ENCODE results near the gene TP53RK. TPM values are rescaled to one million over a fixed set of nuclear protein-coding genes. Genes with fewer than 3 reads are reported as not detected.

The TP53RK gene
- total and polyA plus RNA-seq, 4 donors: 4.7 to 12.8 (median 6.8) TPM

DNA sequence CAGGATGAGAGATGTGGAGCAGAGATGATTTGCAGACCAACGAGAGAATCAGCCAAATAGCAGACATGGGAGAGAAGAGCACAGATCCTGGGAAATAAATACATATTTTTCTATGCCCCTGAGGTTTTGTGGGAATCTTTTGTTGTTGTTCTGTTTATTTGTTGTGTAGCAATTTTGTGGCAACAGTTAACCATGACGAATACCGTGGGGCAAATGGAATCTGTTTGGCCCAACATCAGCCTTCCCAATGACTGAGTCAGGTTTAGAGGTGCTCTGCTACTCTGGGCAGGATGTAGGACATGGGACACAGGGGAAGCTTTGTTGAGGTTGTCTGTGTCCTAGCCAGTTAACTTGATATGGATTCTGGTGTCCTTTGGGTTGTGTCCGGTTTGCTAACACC, 12.3 kb upstream of the TP53RK start:
- Histone ChIP-seq H3K27me3 (ENCODE audit: control insufficient read depth in 4 of 4, insufficient read depth in 4 of 4, low read length in 3 of 4) (no peaks in the 10 kb centered on the region), H3K4me3 (ENCODE audit: low read depth in 1 of 3, low read length in 3 of 3) (no peak overlapping the region), H3K9me3 (ENCODE audit: control insufficient read depth in 4 of 4, low read length in 3 of 4) (no peaks in the 10 kb centered on the region), H3K27ac (ENCODE audit: low read depth in 1 of 2, low read length in 2 of 2) (no peak overlapping the region), H3K9ac (ENCODE audit: low read depth in 1 of 2, low read length in 2 of 2) (no peak overlapping the region), H3K36me3 (ENCODE audit: control insufficient read depth in 4 of 4, insufficient read depth in 3 of 4, low read depth in 1 of 4, low read length in 3 of 4) (no peaks in the 10 kb centered on the region), H3K4me1 (ENCODE audit: control insufficient read depth in 4 of 4, insufficient read depth in 4 of 4, low read length in 3 of 4) (peaks cover 3 to 43% (median 7%) of the 10 kb centered on the region in 4 donors)
- WGBS: 74% methylated on average over 4 of the region's 4 CpGs
- TF ChIP-seq SP1 (IDR thresholded peaks at IDR 0.05) (no peak), GABPA (IDR thresholded peaks at IDR 0.05 in 1 of 2, conservative IDR thresholded peaks at IDR 0.05 in 1 of 2) (no peak), JUND (IDR thresholded peaks at IDR 0.05) (no peak), MAX (IDR thresholded peaks at IDR 0.05) (no peak), EGR1 (IDR thresholded peaks at IDR 0.05; ENCODE audit: low read depth in 2 of 2) (no peak), TAF1 (conservative IDR thresholded peaks at IDR 0.05) (no peak), YY1 (IDR thresholded peaks at IDR 0.05) (no peak), HNF4G (IDR thresholded peaks at IDR 0.05) (no peak), FOXA2 (IDR thresholded peaks at IDR 0.05) (no peak), HNF4A (conservative IDR thresholded peaks at IDR 0.05) (no peak), FOXA1 (IDR thresholded peaks at IDR 0.05) (no peak), RAD21 (IDR thresholded peaks at IDR 0.05) (no peak), RXRA (IDR thresholded peaks at IDR 0.05) (no peak), NR2F2 (IDR thresholded peaks at IDR 0.05) (no peak)
- TF ChIP-seq, protein P1, sequence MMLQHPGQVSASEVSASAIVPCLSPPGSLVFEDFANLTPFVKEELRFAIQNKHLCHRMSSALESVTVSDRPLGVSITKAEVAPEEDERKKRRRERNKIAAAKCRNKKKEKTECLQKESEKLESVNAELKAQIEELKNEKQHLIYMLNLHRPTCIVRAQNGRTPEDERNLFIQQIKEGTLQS (IDR thresholded peaks at IDR 0.05): no peak
- TF ChIP-seq, protein P2, sequence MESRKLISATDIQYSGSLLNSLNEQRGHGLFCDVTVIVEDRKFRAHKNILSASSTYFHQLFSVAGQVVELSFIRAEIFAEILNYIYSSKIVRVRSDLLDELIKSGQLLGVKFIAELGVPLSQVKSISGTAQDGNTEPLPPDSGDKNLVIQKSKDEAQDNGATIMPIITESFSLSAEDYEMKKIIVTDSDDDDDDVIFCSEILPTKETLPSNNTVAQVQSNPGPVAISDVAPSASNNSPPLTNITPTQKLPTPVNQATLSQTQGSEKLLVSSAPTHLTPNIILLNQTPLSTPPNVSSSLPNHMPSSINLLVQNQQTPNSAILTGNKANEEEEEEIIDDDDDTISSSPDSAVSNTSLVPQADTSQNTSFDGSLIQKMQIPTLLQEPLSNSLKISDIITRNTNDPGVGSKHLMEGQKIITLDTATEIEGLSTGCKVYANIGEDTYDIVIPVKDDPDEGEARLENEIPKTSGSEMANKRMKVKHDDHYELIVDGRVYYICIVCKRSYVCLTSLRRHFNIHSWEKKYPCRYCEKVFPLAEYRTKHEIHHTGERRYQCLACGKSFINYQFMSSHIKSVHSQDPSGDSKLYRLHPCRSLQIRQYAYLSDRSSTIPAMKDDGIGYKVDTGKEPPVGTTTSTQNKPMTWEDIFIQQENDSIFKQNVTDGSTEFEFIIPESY (IDR thresholded peaks at IDR 0.05): no peak
- TF ChIP-seq, protein P3, sequence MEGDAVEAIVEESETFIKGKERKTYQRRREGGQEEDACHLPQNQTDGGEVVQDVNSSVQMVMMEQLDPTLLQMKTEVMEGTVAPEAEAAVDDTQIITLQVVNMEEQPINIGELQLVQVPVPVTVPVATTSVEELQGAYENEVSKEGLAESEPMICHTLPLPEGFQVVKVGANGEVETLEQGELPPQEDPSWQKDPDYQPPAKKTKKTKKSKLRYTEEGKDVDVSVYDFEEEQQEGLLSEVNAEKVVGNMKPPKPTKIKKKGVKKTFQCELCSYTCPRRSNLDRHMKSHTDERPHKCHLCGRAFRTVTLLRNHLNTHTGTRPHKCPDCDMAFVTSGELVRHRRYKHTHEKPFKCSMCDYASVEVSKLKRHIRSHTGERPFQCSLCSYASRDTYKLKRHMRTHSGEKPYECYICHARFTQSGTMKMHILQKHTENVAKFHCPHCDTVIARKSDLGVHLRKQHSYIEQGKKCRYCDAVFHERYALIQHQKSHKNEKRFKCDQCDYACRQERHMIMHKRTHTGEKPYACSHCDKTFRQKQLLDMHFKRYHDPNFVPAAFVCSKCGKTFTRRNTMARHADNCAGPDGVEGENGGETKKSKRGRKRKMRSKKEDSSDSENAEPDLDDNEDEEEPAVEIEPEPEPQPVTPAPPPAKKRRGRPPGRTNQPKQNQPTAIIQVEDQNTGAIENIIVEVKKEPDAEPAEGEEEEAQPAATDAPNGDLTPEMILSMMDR (IDR thresholded peaks at IDR 0.05; ENCODE audit: low read depth, low read length, missing input control): no peak
- no peak for DNase-seq (ENCODE audit: low spot score)

DNA sequence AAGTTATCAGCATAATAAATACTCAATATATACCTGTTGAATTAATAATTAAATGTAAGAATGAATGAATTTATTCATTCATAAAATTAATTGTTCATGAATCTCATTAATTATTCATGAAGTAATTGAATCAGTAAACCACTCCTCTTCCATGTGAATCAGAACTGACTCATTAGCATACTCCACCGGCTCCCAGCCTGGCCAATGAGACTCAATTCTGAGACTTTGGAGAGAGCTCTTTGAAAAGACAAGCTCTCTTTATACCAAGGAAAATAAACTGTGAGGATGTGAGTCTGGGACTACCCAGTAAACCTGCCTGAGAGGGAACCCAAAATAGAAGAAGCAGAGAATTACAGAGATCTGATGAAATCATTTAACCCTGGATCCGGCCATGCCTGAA, 11.8 kb upstream of the TP53RK start:
- Histone ChIP-seq H3K4me3 (ENCODE audit: low read depth in 1 of 3, low read length in 3 of 3) (no peak overlapping the region), H3K27ac (ENCODE audit: low read depth in 1 of 2, low read length in 2 of 2) (no peak overlapping the region), H3K9ac (ENCODE audit: low read depth in 1 of 2, low read length in 2 of 2) (no peak overlapping the region), H3K4me1 (ENCODE audit: control insufficient read depth in 4 of 4, insufficient read depth in 4 of 4, low read length in 3 of 4) (peaks cover 3 to 39% (median 6%) of the 10 kb centered on the region in 4 donors), H3K36me3 (ENCODE audit: control insufficient read depth in 4 of 4, insufficient read depth in 3 of 4, low read depth in 1 of 4, low read length in 3 of 4) (no peaks in the 10 kb centered on the region), H3K9me3 (ENCODE audit: control insufficient read depth in 4 of 4, low read length in 3 of 4) (no peaks in the 10 kb centered on the region), H3K27me3 (ENCODE audit: control insufficient read depth in 4 of 4, insufficient read depth in 4 of 4, low read length in 3 of 4) (no peaks in the 10 kb centered on the region)
- no peak for DNase-seq (ENCODE audit: low spot score)
- 88% methylated on average over 2 of the region's 2 CpGs for WGBS
- TF ChIP-seq EGR1 (IDR thresholded peaks at IDR 0.05; ENCODE audit: low read depth in 2 of 2): no peak
- TF ChIP-seq RXRA (IDR thresholded peaks at IDR 0.05): no peak
- TF ChIP-seq NR2F2 (IDR thresholded peaks at IDR 0.05): no peak
- TF ChIP-seq JUND (IDR thresholded peaks at IDR 0.05): no peak
- TF ChIP-seq HNF4G (IDR thresholded peaks at IDR 0.05): no peak
